ENCODE results near the gene RBM17.
"Not testable (repeated sequence)": the region's sequence is repeated elsewhere in the genome, so short reads cannot be mapped to it uniquely, and the experiment has no call there.

The RBM17 gene

DNA sequence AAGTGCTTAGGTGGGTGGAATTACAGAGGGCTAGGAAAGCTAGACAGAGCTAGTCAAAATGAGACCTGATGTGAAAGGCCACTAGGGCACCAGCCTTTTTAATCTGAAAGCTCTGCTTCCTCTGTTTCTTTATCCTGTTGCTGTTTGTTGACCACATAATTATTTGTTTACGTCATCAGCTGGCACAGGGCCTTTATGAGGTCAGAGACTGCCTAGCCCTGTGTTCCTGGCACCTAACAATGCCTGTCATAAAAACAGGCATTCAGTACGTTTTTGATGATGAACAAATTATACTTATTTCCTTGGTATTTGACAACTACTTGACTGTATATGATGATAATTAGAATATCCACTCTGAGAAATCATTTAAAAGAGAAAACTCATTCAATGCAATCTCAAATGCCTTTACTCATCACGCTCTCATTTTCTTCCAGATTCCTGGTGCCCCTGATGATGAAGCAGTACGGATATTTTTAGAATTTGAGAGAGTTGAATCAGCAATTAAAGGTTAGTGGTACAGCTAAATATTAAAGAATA, 26.0 kb downstream of the RBM17 start:
- DNase-seq = no peak

GRCh38 chr10:6115411-6115810, 26.6 kb downstream of the RBM17 start:
- DNase-seq = no peak

GRCh38 chr10:6115824-6116350, 27.1 kb downstream of the RBM17 start:
- DNase-seq = no peak

DNA sequence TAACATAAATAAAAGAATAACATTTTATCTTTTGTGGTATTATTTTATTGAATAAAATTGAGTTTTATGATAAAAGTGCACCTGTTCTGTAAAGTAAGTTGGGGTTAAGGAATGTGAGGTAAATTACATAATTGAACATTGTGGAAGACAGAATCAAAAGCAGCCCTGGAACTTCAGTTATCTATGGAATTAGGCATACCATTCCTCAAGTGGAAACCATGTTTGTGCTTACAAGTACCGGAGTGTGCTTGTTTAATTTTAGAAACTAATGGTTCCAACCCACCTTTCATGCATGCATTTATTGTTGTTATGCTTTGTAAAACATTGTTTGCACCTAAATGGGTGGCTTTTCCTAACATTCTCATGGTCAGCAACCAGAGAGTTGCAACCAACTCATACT, 28.0 kb downstream of the RBM17 start:
- no peak for DNase-seq

- no peak for DNase-seq
These were observed 28.9 kb downstream of the RBM17 start for GRCh38 chr10:6117711-6118110.

DNA sequence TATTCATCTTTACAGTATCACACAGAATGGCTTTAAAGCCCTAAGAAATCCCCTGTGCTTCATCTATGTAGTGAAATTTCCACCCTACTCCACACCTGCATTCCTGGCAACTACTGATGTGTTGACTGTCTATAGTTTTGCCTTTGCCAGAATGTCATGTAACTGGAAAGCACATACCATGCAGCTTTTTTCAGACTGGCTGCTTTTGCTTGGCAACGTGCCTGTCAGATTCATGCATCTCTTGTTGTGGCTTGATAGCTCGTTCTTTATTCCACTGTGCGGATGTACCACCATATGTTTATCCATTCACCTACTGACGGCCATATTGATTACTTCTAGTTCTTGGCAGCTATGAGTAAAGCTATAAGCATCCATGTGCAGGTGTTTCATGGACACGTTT, 30.6 kb downstream of the RBM17 start:
- no peak for DNase-seq

DNA sequence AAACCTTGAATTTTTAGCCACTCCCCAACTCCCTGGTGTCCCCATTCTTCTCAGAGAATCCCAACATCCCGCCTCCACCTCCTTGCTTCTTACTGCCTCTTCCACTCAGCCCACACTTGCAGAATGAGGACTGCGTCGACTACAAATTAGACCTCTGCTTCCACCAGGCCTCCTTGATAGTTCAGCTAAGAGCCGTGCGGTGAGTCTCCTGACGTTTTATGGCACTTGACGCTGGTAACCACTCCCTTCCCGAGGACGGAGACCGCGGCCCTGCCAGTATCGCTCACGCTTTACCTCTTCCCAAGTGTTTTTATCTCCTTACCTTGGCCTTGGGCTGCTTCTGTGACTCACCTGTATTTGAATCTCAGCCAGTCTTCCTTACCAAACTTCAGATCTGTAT, 31.1 kb downstream of the RBM17 start:
- DNase-seq = no peak

GRCh38 chr10:6120691-6121090, 31.9 kb downstream of the RBM17 start:
- DNase-seq = no peak

DNA sequence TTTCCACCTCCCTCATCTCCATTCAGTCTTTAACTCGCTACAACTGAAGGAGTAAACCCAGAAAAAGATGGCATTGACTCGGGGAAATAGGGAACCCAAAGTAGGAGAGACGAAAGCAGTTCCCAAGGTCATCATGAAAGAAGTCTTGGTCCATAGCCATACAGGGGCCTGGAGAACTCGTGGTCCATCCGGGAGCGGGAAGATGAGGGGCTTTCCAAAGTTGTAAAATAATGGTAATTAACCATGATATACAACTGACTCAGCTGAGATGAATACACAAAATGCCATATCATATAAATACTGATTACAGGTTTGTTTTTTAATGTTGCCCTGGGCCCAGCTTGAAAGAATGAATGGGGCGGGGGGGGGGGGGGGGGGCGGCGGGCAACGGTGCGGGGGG, 32.3 kb downstream of the RBM17 start:
- DNase-seq = no peak

DNA sequence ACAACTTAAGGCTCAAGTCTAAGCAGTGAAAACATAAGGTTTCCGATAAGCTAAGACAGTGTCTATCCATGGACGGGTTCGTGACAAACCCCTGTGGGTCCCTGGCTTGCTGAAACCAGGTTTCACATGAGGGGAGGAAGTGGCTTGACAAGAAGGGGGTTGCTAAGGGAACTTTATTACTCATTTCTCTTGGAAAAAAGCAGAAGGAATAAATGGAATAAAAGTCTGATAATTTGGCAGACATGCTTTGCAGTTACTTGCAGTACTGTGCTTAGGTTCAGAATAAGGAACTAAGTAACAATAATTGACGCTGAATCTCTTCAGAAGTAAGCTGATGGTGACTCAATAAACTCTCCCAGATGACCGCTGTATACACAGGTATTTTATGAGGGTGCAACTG, 34.7 kb downstream of the RBM17 start:
- DNase-seq = no peak

GRCh38 chr10:6124666-6125065, 35.8 kb downstream of the RBM17 start:
- DNase-seq = no peak

GRCh38 chr10:6127461-6127860, 38.6 kb downstream of the RBM17 start:
- DNase-seq = not testable (repeated sequence)

DNA sequence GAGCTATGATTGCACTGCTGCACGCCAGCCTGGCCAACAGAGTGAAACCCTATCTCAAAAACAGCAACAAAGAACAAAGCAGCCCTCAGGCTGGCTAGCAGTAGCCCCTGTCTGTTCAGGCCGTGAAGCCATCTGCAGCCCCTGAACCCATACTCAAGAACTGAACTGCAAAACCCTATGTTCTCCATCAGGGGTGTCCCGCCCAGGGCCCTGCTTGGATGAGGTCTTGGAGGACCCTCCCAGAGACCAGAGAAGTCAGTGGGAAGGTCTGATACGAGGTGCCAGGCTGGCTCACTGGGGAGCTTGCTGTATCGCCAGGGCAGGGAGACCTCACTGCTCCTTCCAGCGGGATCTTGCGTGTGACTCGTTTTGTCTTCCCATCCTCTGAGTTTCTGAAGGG, 39.3 kb downstream of the RBM17 start:
- DNase-seq = no peak

DNA sequence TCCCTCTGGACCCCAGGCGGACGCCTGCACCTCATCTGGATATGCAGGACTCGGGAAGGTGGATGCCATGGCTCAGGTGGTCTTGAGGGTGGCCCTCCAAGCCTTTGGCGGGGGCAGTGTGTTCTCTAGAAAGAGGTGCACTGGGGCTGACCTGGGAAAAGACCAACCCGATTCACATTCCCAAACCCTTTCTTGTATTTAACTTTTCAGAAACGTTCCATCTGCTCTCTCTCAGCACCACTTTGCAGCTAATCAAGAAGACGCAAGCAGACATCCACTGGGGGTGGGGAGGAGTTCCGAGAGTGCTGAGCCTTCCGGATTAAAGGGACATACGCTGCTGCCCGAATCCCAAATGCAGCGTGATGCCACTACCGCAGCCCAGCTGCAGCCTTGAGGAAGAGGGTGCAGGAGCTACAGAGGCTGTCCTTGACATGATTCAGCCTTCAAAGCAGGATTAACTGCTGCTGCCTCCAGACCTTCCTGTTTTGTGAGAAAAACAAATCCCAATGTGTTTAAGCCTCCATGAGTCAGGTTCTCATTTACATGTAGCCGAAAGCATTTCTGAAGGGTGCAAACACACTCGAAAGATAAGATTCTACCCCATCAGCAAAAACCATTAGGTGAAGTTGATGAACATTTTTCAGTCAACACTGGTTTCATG, 39.9 kb downstream of the RBM17 start:
- no peak for DNase-seq

DNA sequence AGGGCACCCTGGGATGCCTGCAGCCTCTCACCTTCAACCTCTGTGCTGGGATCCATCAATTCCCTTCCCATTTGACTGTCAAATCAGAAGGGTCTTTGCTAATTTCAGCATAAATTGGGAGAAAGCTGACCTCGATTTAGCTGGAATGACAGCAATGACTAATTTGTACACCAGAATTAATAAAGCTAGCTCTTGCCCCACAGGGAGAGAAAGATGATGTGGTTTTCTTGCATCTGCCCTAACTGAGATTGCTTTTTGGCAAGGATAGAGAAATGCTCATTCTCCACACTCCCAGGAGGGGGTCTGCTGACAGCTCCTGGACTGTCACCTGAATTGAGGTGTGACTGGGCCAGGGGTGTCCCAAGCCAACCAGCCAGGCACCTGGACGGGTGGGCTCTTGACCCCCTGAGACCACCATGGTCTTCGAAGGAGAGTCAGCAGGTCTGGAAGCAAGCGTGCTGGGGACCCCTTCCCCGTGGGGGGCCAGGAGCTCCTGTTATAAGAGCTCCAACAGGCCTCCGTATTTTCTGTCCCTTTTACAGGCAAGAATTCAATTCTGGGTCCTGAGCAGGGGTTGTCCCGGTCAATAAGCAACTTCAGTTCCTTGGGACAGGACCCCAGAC, 42.1 kb downstream of the RBM17 start:
- no peak for DNase-seq

DNA sequence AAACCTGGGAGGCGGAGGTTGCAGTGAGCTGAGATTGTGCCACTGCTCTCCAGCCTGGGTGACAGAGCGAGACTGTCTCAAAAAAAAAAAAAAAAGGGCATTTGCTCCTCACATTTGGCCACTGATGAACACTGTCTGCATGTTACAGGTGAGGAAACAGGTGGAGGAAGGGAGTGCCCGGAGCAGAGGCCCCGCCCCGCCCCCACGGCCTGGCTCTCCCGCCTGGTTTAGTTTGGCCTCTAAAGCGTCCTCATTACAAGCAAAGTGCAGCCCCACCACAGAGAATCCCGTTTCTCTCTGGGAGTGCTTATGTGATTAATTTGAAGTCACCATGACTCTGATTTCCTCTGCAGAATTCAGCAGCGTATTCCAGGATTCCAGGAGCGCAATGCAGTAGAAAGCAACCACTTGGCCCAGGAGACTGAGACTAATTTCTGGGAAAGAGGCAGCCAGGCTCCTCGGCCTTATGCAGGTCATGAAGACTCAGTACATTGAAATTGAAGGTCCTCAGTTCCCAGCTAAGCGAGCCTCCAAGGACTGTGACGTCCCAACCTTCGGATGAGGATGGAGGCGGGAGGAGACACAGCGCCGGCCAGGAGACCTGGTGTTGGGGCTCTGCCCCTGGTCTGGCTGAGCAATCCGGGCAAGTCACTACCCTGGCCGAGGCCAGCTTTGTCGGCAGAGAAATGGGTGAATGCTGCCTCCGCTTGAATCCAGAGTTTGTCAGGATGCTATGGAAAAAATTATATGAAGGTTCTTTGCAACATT, 44.7 kb downstream of the RBM17 start:
- no peak for DNase-seq

GRCh38 chr10:6134099-6134823, 45.4 kb downstream of the RBM17 start:
- DNase-seq = no peak

DNA sequence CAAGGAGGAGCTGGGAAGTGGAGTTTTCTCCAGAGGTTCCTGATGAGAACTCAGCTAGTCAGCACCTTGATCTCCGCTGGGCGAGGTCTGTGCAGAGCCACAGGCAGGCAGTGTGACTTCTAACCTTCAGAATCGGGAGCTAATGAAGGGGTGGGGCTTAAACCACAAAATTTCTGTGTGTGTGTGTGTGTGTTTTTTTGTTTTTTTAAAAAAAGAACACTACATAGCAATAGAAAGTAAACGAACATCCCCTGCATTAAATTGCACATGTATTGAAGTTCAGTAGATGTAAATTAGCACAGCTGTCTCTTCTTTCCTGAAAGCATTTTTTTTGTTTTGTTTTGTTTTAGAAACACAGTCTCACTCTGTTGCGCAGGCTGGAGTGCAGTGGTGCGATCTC, 46.2 kb downstream of the RBM17 start:
- DNase-seq = no peak

DNA sequence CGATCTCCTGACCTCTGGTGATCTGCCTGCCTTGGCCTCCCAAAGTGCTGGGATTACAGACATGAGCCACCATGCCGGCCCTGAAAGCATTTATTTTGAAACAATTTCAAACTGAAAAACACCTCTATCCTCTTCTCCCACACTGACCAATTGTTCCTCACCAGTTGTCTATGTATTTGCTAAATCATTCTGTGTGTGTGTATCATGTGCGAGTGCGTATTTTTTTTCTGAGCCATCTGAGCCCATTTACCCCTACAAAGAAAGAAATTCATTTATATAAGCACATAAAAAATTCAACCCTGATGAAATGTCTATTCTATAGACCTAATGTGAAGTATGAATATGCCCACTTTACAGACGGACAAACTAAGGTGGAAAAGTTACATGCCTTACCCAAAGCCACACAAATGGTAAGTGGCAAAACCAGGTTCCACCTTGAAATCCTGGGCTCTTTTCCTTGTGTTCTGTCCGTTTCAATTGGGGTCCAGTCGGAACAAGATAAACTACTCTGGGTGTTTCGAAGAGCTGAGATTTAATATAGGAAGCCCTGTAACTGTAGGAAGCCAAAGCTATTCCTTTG, 46.8 kb downstream of the RBM17 start:
- DNase-seq = no peak

DNA sequence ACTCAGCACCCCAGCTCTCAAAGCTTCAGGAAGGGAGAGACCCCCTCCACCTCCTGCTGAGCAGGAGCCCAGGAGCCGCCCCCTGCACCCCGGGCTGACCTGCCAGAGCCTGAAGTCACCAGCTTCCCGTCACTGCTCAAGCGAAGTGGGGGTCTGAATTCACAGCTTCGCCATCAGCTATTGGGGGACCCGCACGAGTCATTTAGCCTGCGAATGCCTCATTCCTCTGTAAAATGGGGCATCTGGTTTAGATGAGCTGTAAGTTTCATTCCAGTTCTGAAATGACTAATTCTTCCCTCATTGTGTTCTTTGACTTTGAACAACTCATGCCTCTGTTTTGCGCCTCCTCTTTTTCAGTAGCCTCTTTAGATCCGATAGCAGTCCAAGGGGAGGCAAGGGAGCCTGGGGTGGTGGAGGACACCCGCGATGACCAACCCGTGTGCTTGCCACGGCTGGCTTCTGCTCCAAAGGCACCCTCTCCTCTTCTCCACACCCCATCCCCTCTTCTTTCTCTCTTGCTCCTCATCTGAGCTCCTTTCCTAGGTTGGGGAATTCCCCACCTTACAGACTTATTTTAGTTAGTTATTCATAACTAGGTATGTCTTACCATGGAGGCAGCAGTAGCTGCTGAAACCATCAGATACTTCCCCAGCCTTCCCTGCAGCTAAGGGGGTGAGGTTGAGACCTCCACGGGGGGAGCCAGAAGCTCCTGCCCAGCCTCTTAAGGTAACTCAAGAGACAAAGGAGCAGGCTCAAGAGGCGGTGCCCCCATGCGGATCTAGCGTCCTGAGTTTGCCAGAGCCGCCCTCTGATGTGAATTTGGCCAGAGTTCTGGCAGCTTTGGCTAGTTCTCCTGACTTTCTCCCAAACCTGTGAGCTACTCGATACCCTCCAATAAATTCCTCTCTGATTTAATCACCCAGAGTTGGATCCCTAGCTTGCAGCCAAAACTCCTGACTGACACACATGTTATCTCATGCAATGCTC, 47.7 kb downstream of the RBM17 start:
- DNase-seq = no peak

DNA sequence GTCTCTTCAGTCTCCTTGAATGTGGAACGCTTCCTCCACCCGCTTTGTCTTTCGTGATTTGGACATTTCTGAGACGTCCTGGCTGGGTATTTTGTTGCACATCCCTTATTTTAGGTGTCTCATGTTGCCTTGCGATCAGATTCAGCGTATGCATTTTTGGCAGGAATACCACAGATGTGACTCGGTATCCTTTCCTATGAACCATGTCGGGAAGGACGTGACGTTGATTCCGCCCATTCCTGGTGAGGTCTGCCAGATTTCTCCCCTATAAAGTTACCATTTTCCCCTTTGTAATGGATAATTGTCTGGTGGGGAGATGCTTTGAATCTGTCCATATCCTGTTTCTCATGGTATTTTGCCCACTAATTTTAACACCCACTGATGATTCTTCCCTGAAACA, 49.6 kb downstream of the RBM17 start:
- no peak for DNase-seq
